Gastroesophageal sphincter (tissue), 4 donors: ENCODE results near the gene ALG1. TPM values are rescaled to one million over a fixed set of nuclear protein-coding genes. Genes with fewer than 3 reads are reported as not detected.

Experiments used
- ATAC-seq: fragments of 150-250 bp; one replicate; pipeline ENCODE4 v1.9.1; 2016; ENCODE audit warnings: mild to moderate bottlenecking, moderate library complexity
- H3K27ac ChIP-seq, 4 donors: fragments of 200-600 bp; sonication (generic) in 3 of 4; 1 replicate in 3 of 4; 2 replicates in 1 of 4; pipeline ENCODE4 v1.5.1; 2016 to 2019
- H3K27me3 ChIP-seq: fragments of 200-600 bp; sonication (generic); one replicate; pipeline ENCODE4 v1.5.1; 2019
- H3K36me3 ChIP-seq, 2 donors: fragments of 200-600 bp; sonication (generic); one replicate each; pipeline ENCODE4 v1.5.1; 2019; ENCODE audit warnings: control low read depth in 1 of 2
- H3K4me1 ChIP-seq, 3 donors: fragments of 200-600 bp; sonication (generic); 1 replicate in 2 of 3; 2 replicates in 1 of 3; pipeline ENCODE4 v1.5.1; 2016 to 2019; ENCODE audit warnings: control low read depth in 2 of 3
- H3K4me3 ChIP-seq, 2 donors: fragments of 200-600 bp; sonication (generic); one replicate each; pipeline ENCODE4 v1.5.1; 2019; ENCODE audit warnings: mild to moderate bottlenecking in 1 of 2, moderate library complexity in 1 of 2
- H3K9me3 ChIP-seq, 3 donors: fragments of 200-600 bp; sonication (generic); one replicate each; pipeline ENCODE4 v1.5.1; 2017 to 2019; ENCODE audit warnings: control low read depth in 2 of 3
- EP300 ChIP-seq: sonication (generic); formaldehyde crosslinking; IDR thresholded peaks from one replicate; pipeline ENCODE4 v1.6.1; 2017; ENCODE audit warnings: antibody characterized with exemption, mild to moderate bottlenecking
- POLR2A ChIP-seq, 2 donors: fragments of 450-650 bp; IDR thresholded peaks; one replicate each; pipeline ENCODE4 v1.6.1; 2017; ENCODE audit warnings: antibody characterized with exemption in 2 of 2, mild to moderate bottlenecking in 2 of 2, moderate library complexity in 1 of 2
- POLR2AphosphoS5 ChIP-seq: sonication (generic); formaldehyde crosslinking; IDR thresholded peaks from one replicate; pipeline ENCODE4 v1.6.1; 2017; ENCODE audit warnings: antibody characterized with exemption
- WGBS, 2 donors: methylation state at CpG; one replicate each; pipeline ENCODE4 v1.1.5; 2018; ENCODE audit warnings: low coverage in 1 of 2; 5-methylcytosine and 5-hydroxymethylcytosine counted together
- total RNA-seq, 4 donors: library from RNA; depleted of rRNA; stranded (reverse); fragments of >200 nt; gene quantifications; one replicate each; pipeline ENCODE4 v1.1.0, GENCODE V29; 2016
- TF ChIP-seq, protein P1 (sequence below), 4 experiments: fragments of 200-600 bp in 2 of 4; fragments of 450-650 bp in 2 of 4; sonication (generic) in 1 of 4; IDR thresholded peaks; one replicate each; pipeline ENCODE4 v1.5.1; 2017 to 2019; ENCODE audit warnings: antibody characterized with exemption in 4 of 4, mild to moderate bottlenecking in 2 of 4, moderate library complexity in 2 of 4

The ALG1 gene
- total RNA-seq, 4 donors from 2014 or later = 6.4 to 16.8 (median 12.9) TPM

DNA sequence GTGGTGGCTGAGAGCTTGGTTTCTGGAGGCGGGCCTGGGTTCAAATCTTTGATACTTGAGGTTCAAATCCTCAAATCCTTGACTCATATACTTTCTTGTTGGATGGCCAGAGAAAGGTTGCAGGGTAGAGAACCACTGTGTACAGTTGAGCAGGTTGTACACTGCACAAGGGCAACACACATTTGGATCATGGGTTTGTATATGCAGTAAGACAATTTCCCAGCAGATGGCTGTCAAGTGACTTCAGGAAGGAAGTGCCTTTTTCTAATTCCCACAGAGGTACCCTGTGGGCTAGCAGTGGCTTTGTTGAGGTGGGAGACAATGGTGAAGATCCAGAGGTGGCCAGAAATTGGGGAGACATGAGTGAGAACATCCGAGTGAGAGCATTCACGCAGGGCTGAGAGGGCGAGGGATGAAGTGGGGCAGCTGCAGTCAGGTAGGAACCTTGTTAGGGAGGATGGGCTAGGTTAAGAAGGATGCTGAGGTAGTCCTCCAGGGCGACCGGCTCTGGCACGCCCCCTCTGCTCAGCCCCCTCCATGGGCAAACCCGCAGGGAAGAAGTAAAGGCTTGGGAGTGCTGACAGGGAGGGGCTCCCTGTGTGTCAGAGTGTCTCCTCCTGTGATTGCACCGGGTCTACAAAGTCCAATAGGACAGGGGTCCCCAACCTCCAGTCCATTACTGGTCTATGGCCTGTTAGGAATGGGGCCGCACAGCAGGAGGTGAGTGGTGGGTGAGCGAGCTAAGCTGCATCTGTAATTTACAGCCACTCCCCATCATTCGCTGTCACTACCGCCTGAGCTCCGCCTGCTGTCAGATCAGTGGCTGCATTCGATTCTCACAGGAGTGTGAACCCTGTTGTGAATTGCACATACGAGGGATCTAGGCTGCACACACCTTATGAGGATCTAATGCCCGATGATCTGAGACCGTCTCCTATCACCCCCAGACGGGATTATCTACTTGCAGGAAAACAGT, 8.6 kb upstream of the ALG1 start:
- Histone ChIP-seq H3K9me3 (no peaks in the 10 kb centered on the region), H3K4me3 (no peak overlapping the region), H3K27me3 (peaks cover 14% of the 10 kb centered on the region), H3K4me1 (no peaks in the 10 kb centered on the region), H3K36me3 (no peaks in the 10 kb centered on the region), H3K27ac (no peak overlapping the region)
- TF ChIP-seq POLR2A (IDR thresholded peaks at IDR 0.05) (no peak), EP300 (no peak), POLR2AphosphoS5 (no peak)
- TF ChIP-seq, protein P1, sequence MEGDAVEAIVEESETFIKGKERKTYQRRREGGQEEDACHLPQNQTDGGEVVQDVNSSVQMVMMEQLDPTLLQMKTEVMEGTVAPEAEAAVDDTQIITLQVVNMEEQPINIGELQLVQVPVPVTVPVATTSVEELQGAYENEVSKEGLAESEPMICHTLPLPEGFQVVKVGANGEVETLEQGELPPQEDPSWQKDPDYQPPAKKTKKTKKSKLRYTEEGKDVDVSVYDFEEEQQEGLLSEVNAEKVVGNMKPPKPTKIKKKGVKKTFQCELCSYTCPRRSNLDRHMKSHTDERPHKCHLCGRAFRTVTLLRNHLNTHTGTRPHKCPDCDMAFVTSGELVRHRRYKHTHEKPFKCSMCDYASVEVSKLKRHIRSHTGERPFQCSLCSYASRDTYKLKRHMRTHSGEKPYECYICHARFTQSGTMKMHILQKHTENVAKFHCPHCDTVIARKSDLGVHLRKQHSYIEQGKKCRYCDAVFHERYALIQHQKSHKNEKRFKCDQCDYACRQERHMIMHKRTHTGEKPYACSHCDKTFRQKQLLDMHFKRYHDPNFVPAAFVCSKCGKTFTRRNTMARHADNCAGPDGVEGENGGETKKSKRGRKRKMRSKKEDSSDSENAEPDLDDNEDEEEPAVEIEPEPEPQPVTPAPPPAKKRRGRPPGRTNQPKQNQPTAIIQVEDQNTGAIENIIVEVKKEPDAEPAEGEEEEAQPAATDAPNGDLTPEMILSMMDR (IDR thresholded peaks at IDR 0.05) = no peak
- ATAC-seq = no peak
- 63 to 84% methylated on average over 6 to 8 of the region's 19 CpGs for WGBS, 2 donors

DNA sequence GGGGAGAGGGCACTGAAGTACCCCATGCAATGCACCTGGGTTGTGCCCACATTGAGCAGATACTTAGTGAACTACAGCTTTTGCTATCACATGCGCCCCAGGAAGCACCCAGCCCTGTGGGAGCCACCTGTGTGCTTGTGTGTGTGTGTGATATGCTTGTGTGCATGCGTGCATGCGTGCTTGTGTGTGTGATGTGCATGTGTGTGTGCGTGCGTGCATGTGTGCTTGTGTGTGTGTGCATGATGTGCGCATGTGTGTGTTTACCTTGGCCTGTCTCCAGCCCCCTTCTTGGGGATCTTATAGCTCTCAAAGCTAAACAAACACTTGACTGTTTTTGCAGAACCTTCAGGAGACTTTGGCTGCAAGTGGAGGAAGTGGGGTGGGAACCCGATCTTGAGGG, 6.7 kb upstream of the ALG1 start:
- Histone ChIP-seq H3K27me3 (peaks cover 7% of the 10 kb centered on the region), H3K27ac (no peak overlapping the region), H3K9me3 (no peaks in the 10 kb centered on the region), H3K36me3 (no peaks in the 10 kb centered on the region), H3K4me3 (peak overlapping the region in 1 of 2 donors; percentile 16), H3K4me1 (no peaks in the 10 kb centered on the region)
- ATAC-seq = no peak
- no peak for TF ChIP-seq POLR2A (IDR thresholded peaks at IDR 0.05)
- TF ChIP-seq EP300 = no peak
- no peak for TF ChIP-seq POLR2AphosphoS5
- TF ChIP-seq, protein P1 (IDR thresholded peaks at IDR 0.05) = no peak
- 42% methylated on average over 2 of the region's 7 CpGs; no CpG with 5 or more reads in 1 of the 2 donors for WGBS, 2 donors

DNA sequence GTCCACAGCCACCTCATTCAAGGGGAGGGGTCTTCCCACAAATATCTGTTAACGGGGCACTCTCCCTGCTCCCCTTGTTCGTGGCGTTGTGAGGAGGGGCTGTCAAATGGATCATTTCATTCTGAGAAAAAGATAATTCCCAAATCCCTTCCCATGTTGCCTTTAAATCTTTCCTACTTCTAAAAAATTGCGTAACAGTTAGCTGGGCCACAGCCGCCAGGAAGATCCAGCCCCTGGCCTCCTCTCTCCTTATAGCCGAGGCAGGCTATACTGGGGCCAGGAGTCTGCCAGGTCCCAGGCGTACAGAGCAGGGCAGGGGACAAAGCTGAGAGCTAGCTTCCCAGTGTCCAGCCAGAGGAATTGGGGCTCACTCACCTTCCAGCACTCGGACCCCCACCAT, 6.3 kb upstream of the ALG1 start:
- Histone ChIP-seq H3K36me3 (no peaks in the 10 kb centered on the region), H3K27me3 (peaks cover 3% of the 10 kb centered on the region), H3K9me3 (no peaks in the 10 kb centered on the region), H3K4me1 (no peaks in the 10 kb centered on the region), H3K27ac (no peak overlapping the region), H3K4me3 (peak overlapping the region in 1 of 2 donors; percentile 16)
- TF ChIP-seq POLR2AphosphoS5 = no peak
- no peak for TF ChIP-seq POLR2A (IDR thresholded peaks at IDR 0.05)
- no peak for ATAC-seq
- WGBS, 2 donors = 35% methylated on average over 3 of the region's 8 CpGs; no CpG with 5 or more reads in 1 of the 2 donors

DNA sequence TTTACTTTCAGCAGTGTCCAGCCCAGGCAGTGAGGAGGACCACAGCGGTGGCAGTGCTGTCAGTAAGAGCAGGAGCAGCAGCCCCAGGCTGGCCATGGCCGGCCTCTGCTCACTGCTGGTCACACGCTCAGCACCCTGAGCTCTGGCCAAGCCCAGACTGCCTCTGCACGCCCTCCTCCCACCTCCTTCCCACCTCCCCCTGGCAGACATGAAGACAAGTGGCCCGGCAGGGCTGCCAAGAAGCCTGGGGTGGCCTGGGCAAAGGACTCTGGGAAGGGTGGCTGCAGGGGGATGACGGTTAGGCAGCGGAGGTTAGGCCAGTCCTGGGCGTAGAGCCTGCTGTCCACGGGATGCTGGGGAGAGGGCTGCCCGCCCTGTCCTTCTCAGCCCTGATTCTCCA, 5.8 kb upstream of the ALG1 start, which contains the start of gene C16orf89:
Gene C16orf89, minus strand, starts transcription at position 144 of the 400 bp plus-strand sequence. Its CDS starts 48 bp downstream, at position 96.
- Histone ChIP-seq H3K4me1 (peaks cover 0 to 2% (median 0%) of the 10 kb centered on the region in 3 donors), H3K36me3 (no peaks in the 10 kb centered on the region), H3K4me3 (peak within 1 kb of the TSS in 1 of 2 donors; percentile 16), H3K27ac (peak within 1 kb of the TSS in 1 of 4 donors; percentile 8), H3K9me3 (no peaks in the 10 kb centered on the region), H3K27me3 (no peaks in the 10 kb centered on the region)
- ATAC-seq = no peak
- TF ChIP-seq EP300 (no peak), POLR2A (IDR thresholded peaks at IDR 0.05) (no peak), POLR2AphosphoS5 (no peak)
- TF ChIP-seq, protein P1 (IDR thresholded peaks at IDR 0.05) = no peak
- 46% methylated on average over 5 of the region's 10 CpGs; no CpG with 5 or more reads in 1 of the 2 donors for WGBS, 2 donors

DNA sequence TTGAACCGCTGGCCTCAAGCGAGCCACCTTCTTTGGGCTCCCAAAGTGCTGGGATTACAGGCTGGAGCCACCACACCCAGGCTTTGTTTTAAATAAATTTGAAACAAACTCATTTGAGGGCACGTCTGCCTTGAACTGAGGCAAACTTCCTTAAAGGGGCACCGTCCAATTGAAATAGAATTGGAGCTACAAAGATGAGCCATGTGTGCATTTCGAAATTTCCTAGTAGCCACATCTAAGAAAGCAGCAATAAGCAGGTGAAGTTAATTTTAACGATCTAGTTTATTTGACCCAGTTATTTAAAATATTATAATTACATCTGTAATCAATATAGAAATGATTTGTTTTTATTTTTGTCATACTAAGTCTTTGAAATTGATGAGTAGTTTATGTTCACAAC, 5.1 kb upstream of the ALG1 start:
- Histone ChIP-seq H3K27me3 (no peaks in the 10 kb centered on the region), H3K4me3 (no peak overlapping the region), H3K27ac (no peak overlapping the region), H3K4me1 (peaks cover 0 to 9% (median 3%) of the 10 kb centered on the region in 3 donors), H3K9me3 (no peaks in the 10 kb centered on the region), H3K36me3 (no peaks in the 10 kb centered on the region)
- ATAC-seq = no peak
- 60 to 64% methylated on average over 4 of the region's 6 CpGs for WGBS, 2 donors
- no peak for TF ChIP-seq POLR2AphosphoS5
- no peak for TF ChIP-seq POLR2A (IDR thresholded peaks at IDR 0.05)
- TF ChIP-seq EP300 = no peak
- TF ChIP-seq, protein P1 (IDR thresholded peaks at IDR 0.05) = no peak
